HL-60 (cell line): Measurements from ENCODE around the gene RNASE1.
"Not testable (repeated sequence)": the region's sequence is repeated elsewhere in the genome, so short reads cannot be mapped to it uniquely, and the experiment has no call there.

Experiments
- DNase-seq, 2 experiments: peaks; one replicate each; pipeline ENCODE4 v3.0.0-alpha.2; 2010 to 2020; ENCODE audit warnings: low read depth in 1 of 2, low spot score in 1 of 2
- H3K27ac ChIP-seq: fragments of 250-450 bp; sonication (Bioruptor Pico); replicated peaks from 2 replicates; pipeline ENCODE4 v1.5.1; 2020; ENCODE audit warnings: mild to moderate bottlenecking, moderate library complexity
- H3K27me3 ChIP-seq: fragments of 250-450 bp; sonication (Bioruptor Pico); 2 replicates; pipeline ENCODE4 v1.5.1; 2021; ENCODE audit warnings: mild to moderate bottlenecking, moderate library complexity; ENCODE audit not compliant: insufficient read depth, poor library complexity, severe bottlenecking
- H3K4me3 ChIP-seq: replicated peaks from 2 replicates; pipeline ENCODE4 v1.5.1; 2011; ENCODE audit warnings: mild to moderate bottlenecking, control low read depth, low read length; ENCODE audit not compliant: insufficient read depth
- CTCF ChIP-seq: IDR thresholded peaks from one replicate; pipeline ENCODE4 v1.5.1; 2011; ENCODE audit warnings: low read length, control low read depth, inconsistent platforms; ENCODE audit not compliant: insufficient read depth
- GABPA ChIP-seq: IDR thresholded peaks from 2 replicates; pipeline ENCODE4 v1.6.1; 2012; ENCODE audit warnings: low read depth
- POLR2AphosphoS5 ChIP-seq: IDR thresholded peaks from 2 replicates; pipeline ENCODE4 v1.6.1; 2012; ENCODE audit warnings: low read depth
- REST ChIP-seq: IDR thresholded peaks from 2 replicates; pipeline ENCODE4 v1.6.1; 2012; ENCODE audit warnings: low read depth; ENCODE audit not compliant: insufficient replicate concordance
- SPI1 ChIP-seq: IDR thresholded peaks from 2 replicates; pipeline ENCODE4 v1.6.1; 2012; ENCODE audit warnings: low read depth, mild to moderate bottlenecking, borderline replicate concordance

RNASE1 gene

GRCh38 chr14:20820063-20820904 lies 17.6 kb upstream of the RNASE1 start:
- TF ChIP-seq CTCF (no peak), SPI1 (no peak), REST (no peak), GABPA (no peak), POLR2AphosphoS5 (no peak)
- DNase-seq: no peak

GRCh38 chr14:20818861-20819260 lies 16.2 kb upstream of the RNASE1 start:
- H3K27ac ChIP-seq: no peak overlapping the region
- no peak overlapping the region for H3K4me3 ChIP-seq
- no peak for TF ChIP-seq SPI1
- no peak for TF ChIP-seq POLR2AphosphoS5
- TF ChIP-seq CTCF: no peak
- no peak for TF ChIP-seq REST
- no peak for TF ChIP-seq GABPA
- H3K27me3 ChIP-seq: no peaks in the 10 kb centered on the region
- DNase-seq: no peak

More at GRCh38 chr14:20820063-20820904, 17.6 kb upstream of the RNASE1 start:
- Histone ChIP-seq H3K27ac (no peak overlapping the region), H3K27me3 (no peaks in the 10 kb centered on the region), H3K4me3 (no peak overlapping the region)

- not testable (repeated sequence) for H3K27me3 ChIP-seq, DNase-seq, H3K4me3 ChIP-seq, H3K27ac ChIP-seq
Observed at GRCh38 chr14:20815946-20816345, 13.3 kb upstream of the RNASE1 start.

- DNase-seq: no peak
- no peak overlapping the region for H3K4me3 ChIP-seq
- no peak overlapping the region for H3K27ac ChIP-seq
- TF ChIP-seq CTCF: no peak
- TF ChIP-seq SPI1: no peak
- no peak for TF ChIP-seq GABPA
- no peak for TF ChIP-seq POLR2AphosphoS5
- TF ChIP-seq REST: no peak
- no peaks in the 10 kb centered on the region for H3K27me3 ChIP-seq
Observed at GRCh38 chr14:20811986-20812975, 9.6 kb upstream of the RNASE1 start.
